Stimulated activated naive B cell treated with anti-CD40 and anti-IgM and Interleukin-4, amounts not matched to agents 10 μg/mL and 1 μg/mL and 100 μg/mL, for 72 hours (primary cell): ENCODE data around the gene ANKRD13A.
"Not testable (repeated sequence)": the region's sequence is repeated elsewhere in the genome, so short reads cannot be mapped to it uniquely, and the experiment has no call there.

Experiments
- ATAC-seq, 2 donors: fragments of 150-1000 bp; cut with Tn5 transposase; replicated peaks; 2 replicates each; pipeline ENCODE4 v1.10.0; 2021; ENCODE audit warnings: moderate library complexity in 1 of 2
- DNase-seq: peaks from one replicate; pipeline ENCODE4 v3.0.0; 2021
- H3K27ac Mint-ChIP-seq: one replicate; pipeline ENCODE4 v1.8.0; 2022; ENCODE audit warnings: mild to moderate bottlenecking, mixed read lengths
- H3K27me3 Mint-ChIP-seq, 2 donors: one replicate each; pipeline ENCODE4 v1.8.0; 2022; ENCODE audit warnings: mixed read lengths in 2 of 2
- H3K36me3 Mint-ChIP-seq, 2 donors: one replicate each; pipeline ENCODE4 v1.8.0; 2022; ENCODE audit warnings: mixed read lengths in 2 of 2, mild to moderate bottlenecking in 1 of 2
- H3K4me1 Mint-ChIP-seq, 2 donors: one replicate each; pipeline ENCODE4 v1.8.0; 2022; ENCODE audit warnings: mixed read lengths in 2 of 2, mild to moderate bottlenecking in 1 of 2
- H3K4me3 Mint-ChIP-seq, 2 donors: one replicate each; pipeline ENCODE4 v1.8.0; 2022; ENCODE audit warnings: mild to moderate bottlenecking in 2 of 2, mixed read lengths in 2 of 2, moderate library complexity in 1 of 2
- H3K9me3 Mint-ChIP-seq, 2 donors: one replicate each; pipeline ENCODE4 v1.8.0; 2022; ENCODE audit warnings: mixed read lengths in 2 of 2, mild to moderate bottlenecking in 1 of 2

ANKRD13A gene

DNA sequence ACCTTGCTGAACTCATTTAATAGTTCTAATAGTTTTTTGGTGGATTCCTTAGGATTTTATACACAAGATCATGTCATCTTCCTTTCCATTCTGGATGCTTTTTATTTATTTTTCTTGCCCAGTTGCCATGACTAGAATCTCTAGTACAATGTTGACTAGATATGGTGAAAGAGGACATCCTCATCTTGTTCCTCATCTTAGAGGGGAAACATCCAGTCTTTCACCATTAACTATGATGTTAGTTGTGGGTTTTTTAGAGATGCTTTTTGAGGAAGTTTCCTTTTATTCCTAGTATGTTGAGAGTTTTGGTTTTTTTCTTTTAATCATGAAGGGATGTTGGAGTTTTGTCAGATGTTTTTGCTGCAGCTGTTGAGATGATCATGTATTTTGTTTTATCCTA, 8.7 kb downstream of the ANKRD13A start:
- Mint-ChIP-seq H3K27ac (peak overlapping the region; percentile 76), H3K4me3 (peak overlapping the region; percentile 26 to 56), H3K36me3 (peaks cover 37 to 57% of the 10 kb centered on the region in 2 donors), H3K4me1 (peaks cover 45 to 92% of the 10 kb centered on the region in 2 donors), H3K9me3 (peaks cover 4 to 8% of the 10 kb centered on the region in 2 donors), H3K27me3 (no peaks in the 10 kb centered on the region)
- ATAC-seq (no peak), DNase-seq (no peak)

DNA sequence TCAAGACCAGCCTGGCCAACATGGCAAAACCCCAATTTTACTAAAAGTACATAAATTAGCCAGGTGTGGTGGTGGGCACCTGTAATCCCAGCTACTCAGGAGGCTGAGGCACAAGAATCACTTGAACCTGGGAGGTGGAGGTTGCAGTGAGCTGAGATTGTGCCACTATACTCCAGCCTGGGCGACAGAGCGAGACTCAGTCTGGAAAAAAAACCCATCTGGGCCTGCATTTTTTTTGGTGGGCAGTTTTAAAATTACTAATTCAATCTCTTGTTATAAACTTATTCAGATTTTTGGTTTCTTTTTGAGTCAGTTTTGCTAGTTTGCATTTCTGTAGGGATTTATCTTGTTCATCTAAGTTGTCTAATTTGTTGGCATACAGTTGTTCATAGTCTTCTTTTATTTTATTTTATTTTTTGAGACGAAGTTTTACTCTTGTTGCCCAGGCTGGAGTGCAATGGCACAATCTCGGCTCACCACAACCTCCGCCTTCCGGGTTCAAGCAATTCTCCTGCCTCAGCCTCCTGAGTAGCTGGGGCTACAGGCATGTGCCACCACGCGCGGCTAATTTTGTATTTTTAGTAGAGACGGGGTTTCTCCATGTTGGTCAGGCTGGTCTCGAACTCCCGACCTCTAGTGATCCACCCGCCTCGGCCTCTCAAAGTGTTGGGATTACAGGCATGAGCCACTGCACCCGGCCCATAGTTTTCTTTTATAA, 9.6 kb downstream of the ANKRD13A start:
- peak overlapping the region; percentile 55 to 62 for H3K4me3 Mint-ChIP-seq
- ATAC-seq, H3K27me3 Mint-ChIP-seq, DNase-seq, H3K9me3 Mint-ChIP-seq: not testable (repeated sequence)
- H3K27ac Mint-ChIP-seq: peak overlapping the region; percentile 76
- H3K36me3 Mint-ChIP-seq: peaks cover 33 to 56% of the 10 kb centered on the region in 2 donors
- peaks cover 40 to 88% of the 10 kb centered on the region in 2 donors for H3K4me1 Mint-ChIP-seq

DNA sequence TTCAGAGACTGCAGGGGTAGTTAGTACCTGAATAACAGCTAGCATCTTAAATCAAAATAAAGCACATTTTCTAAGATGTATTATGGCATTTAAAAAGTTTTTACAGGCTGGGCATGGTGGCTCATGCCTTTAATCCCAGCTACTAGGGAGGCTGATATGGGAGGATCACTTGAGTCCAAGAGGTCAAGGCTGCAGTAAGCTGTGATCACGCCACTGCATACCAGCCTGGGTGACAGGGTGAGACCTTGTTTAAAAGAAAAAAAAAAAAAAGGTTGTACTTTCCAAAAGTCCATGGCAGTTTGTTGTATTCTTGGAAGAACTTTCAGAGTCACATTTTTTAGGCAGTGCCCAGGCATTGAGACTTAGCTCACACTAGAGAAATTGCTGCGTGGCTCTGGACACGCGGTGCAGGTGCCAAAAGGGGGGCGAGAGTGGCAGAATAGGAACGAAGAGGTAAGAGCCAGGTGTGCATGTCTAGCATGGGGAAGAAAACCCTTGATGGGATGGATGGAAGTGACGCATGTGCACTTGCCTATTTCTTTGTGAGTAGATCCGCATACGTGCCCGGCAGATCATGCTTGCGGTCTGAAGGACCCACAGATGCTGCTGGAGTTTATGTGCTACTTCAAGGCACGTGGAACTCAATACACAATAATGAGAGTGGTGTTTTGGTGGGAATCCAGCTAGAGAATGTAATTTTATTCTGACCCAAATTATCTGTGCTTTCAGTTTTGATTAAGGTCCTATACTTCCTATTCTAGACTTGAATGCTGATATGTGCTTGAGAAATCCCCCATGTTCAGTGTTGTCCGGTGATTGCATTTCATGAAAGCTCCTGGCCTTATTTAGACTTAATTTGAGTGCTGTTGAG, 11.9 kb downstream of the ANKRD13A start:
- H3K9me3 Mint-ChIP-seq: peaks cover 4 to 8% of the 10 kb centered on the region in 2 donors
- peaks cover 40 to 62% of the 10 kb centered on the region in 2 donors for H3K36me3 Mint-ChIP-seq
- peak overlapping the region; percentile 97 for H3K27ac Mint-ChIP-seq
- peak overlapping the region; percentile 59 to 75 for H3K4me3 Mint-ChIP-seq
- H3K4me1 Mint-ChIP-seq: peaks cover 41 to 80% of the 10 kb centered on the region in 2 donors
- no peaks in the 10 kb centered on the region for H3K27me3 Mint-ChIP-seq
- DNase-seq (no peak), ATAC-seq (peak; percentile 60 to 64)

DNA sequence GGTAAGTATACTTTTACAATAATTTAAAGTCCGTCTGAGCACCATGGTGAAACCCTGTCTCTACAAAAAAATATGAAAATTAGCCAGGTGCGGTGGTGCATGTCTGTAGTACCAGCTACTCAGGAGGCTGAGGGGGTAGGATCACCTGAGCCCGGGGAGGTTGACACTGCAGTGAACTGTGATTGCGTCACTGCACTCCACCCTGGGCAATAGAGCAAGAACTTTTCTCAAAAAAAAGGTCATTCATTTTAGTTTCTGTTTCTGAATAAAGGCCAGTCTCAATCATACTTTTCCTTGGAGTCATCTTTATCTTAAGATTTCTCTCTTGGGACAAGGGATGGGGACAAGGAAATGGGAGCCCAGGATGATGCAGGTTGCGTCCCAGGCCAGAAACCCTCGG, 12.9 kb downstream of the ANKRD13A start:
- Mint-ChIP-seq H3K9me3 (peaks cover 4 to 8% of the 10 kb centered on the region in 2 donors), H3K27ac (peak overlapping the region; percentile 97), H3K4me1 (peaks cover 39 to 69% of the 10 kb centered on the region in 2 donors), H3K4me3 (peak overlapping the region; percentile 59 to 75), H3K27me3 (no peaks in the 10 kb centered on the region), H3K36me3 (peaks cover 37 to 54% of the 10 kb centered on the region in 2 donors)
- DNase-seq (peak; percentile 79), ATAC-seq (peak; percentile 94 to 96)

DNA sequence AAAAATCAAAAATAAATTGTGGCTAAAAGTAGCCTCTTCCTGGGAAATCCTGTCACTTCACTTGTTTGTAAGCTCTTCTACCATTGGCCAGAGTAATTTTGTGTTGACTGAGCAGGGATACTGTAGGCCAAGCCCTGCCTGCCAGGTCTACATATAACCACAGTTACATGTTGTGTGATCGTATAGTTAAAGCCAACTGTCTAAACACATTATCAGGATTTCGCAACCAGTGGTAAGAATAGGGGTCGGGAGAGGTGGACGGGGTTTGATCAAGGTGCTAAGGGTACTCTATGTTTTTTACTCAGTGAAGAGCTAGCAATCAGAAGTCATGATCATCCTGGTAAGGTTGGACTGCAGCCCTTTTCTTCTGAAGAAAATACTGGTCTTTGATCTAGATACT, 13.4 kb downstream of the ANKRD13A start:
- no peak for ATAC-seq

DNA sequence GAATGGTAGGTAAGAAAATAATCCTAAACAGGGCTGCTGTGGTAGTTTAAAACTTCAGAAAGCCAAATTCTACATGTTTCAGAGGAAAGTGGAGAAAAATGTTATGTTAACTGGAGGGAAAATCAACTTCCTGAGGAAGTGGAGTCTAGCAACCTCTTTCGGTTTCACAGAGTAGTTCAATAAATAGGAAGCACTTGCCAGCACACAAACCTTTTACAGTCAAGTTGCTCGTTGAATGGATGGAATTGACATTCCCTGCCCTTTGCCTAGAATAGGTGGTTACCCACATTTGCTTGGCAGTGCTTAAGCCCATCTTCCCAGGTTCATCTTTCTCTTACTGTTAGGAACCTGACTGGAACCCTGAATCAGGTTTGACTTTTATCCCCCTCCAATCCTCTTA, 15.9 kb downstream of the ANKRD13A start:
- H3K9me3 Mint-ChIP-seq: no peaks in the 10 kb centered on the region
- H3K4me3 Mint-ChIP-seq: peak overlapping the region in 1 of 2 donors; percentile 68
- DNase-seq (no peak), ATAC-seq (peak in 1 of 2 donors; percentile 32)
- H3K27me3 Mint-ChIP-seq: no peaks in the 10 kb centered on the region
- peaks cover 30 to 47% of the 10 kb centered on the region in 2 donors for H3K4me1 Mint-ChIP-seq
- peak overlapping the region; percentile 79 for H3K27ac Mint-ChIP-seq
- peaks cover 43 to 56% of the 10 kb centered on the region in 2 donors for H3K36me3 Mint-ChIP-seq

More for the DNA sequence above, 13.4 kb downstream of the ANKRD13A start:
- DNase-seq: no peak
- peaks cover 38 to 51% of the 10 kb centered on the region in 2 donors for H3K36me3 Mint-ChIP-seq
- H3K4me3 Mint-ChIP-seq: peak overlapping the region; percentile 59 to 75
- H3K4me1 Mint-ChIP-seq: peaks cover 39 to 68% of the 10 kb centered on the region in 2 donors
- peak overlapping the region; percentile 97 for H3K27ac Mint-ChIP-seq
- H3K27me3 Mint-ChIP-seq: no peaks in the 10 kb centered on the region
- H3K9me3 Mint-ChIP-seq: peaks cover 4 to 8% of the 10 kb centered on the region in 2 donors

DNA sequence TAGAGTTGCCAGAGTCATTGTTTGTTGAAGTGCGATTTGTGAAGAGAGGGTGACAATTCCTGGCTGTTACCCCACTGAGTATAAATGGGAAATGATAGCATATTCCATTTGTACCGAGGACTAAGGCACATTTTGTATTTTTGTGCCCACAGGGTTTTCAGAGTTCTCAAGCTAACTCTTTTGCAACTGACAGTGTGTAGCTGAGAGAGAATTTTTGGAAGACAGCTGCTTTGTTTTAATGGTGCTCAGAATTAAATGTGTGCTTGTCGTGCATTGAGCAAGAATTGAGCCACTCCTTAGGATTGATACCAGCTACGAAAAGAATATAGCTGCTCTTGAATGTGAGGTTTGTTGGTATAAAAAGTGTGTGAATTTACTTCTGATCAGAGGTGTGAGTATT, 21.7 kb downstream of the ANKRD13A start:
- DNase-seq (no peak), ATAC-seq (no peak)
- Mint-ChIP-seq H3K27me3 (no peaks in the 10 kb centered on the region), H3K27ac (no peak overlapping the region), H3K4me3 (no peak overlapping the region), H3K36me3 (peaks cover 53 to 56% of the 10 kb centered on the region in 2 donors), H3K4me1 (peaks cover 10% of the 10 kb centered on the region in 2 donors), H3K9me3 (no peaks in the 10 kb centered on the region)

DNA sequence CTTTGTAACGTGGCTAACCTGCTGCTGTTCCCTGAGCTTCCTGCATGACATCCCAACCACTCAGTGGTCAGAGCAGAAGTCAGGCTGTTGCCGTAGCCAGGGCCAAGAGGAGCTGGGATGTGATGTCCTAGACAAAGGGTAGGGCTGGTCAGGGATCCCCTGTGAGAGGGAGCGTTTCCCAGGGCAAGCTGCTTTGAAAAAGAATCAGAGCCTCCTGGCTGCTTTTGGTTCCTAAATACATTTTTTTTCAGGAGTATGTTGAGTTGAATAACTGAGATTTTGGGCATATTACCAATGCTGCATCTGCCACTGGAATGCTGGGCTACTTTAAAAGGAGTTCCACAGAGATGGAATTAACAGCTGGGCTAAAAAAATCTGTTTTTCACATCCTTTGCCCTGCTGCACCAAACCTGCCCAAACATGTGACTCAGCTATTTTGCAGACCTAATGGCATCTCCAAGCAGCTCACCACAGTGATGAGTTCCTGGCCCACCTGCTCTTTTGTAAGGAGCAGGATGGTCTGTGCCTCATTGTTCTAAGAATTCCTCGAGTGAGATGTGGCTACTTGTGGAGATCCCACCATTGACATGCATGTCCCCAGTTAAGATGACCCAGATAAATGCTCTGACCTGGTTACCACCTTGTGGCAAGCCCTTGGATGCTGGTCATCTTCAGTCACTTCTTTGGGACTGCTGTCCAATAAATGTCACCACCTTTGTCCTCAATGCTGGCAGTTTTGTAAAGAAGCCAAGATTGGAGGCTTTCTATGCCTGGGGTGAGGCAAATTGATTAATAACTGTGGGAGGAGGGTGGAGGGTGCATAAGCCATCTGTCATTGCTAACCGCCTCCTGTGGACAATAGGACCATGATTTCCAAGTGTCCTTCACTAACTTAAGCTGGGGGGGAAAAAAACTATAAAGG, 24.1 kb downstream of the ANKRD13A start:
- no peak overlapping the region for H3K4me3 Mint-ChIP-seq
- H3K9me3 Mint-ChIP-seq: no peaks in the 10 kb centered on the region
- DNase-seq (no peak), ATAC-seq (no peak)
- no peaks in the 10 kb centered on the region for H3K27me3 Mint-ChIP-seq
- H3K36me3 Mint-ChIP-seq: peaks cover 46 to 66% of the 10 kb centered on the region in 2 donors
- H3K4me1 Mint-ChIP-seq: peaks cover 10% of the 10 kb centered on the region in 2 donors
- peak overlapping the region; percentile 79 for H3K27ac Mint-ChIP-seq

DNA sequence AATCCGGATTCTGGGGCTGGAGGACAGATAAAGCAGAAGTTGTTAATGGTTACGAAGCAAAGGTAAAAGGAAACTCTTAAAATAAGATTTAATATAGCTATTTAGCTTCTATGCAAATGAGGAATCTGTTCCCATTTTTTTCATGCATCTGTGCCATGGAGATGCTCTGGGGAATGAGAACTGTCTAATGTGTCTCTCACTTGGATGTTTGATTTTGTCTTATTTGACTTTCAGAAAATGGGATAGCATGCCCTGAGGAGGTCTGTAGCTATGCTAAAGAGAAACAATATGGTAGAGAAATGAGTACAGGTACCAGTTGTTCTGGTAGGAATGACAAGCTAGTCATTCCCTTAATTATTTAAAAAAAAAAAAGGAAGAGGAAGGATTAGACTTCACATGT, 24.8 kb downstream of the ANKRD13A start:
- peaks cover 44 to 60% of the 10 kb centered on the region in 2 donors for H3K36me3 Mint-ChIP-seq
- H3K4me1 Mint-ChIP-seq: peaks cover 10% of the 10 kb centered on the region in 2 donors
- peak overlapping the region; percentile 79 for H3K27ac Mint-ChIP-seq
- ATAC-seq (no peak), DNase-seq (no peak)
- H3K27me3 Mint-ChIP-seq: no peaks in the 10 kb centered on the region
- H3K9me3 Mint-ChIP-seq: no peaks in the 10 kb centered on the region
- no peak overlapping the region for H3K4me3 Mint-ChIP-seq

DNA sequence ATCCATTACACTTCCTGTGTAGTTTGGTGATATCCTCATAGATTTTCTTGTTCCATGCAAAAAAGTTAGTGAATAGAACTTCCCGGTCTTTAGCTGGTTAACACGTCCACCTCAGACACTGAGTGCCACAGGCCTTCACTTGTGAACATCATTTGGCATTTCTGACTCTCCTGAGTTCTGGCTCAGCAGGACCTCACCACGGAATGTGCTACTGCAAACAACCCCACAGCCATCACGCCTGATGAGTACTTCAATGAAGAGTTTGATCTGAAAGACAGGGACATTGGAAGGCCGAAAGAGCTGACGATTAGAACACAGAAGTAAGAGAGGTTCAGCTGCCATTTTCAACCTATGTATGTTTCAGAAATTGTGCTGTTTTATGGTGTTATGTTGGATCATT, 29.1 kb downstream of the ANKRD13A start:
- peaks cover 28 to 52% of the 10 kb centered on the region in 2 donors for H3K36me3 Mint-ChIP-seq
- no peaks in the 10 kb centered on the region for H3K27me3 Mint-ChIP-seq
- H3K9me3 Mint-ChIP-seq: no peaks in the 10 kb centered on the region
- no peak overlapping the region for H3K27ac Mint-ChIP-seq
- DNase-seq: no peak
- H3K4me1 Mint-ChIP-seq: peaks cover 0 to 6% of the 10 kb centered on the region in 2 donors
- no peak for ATAC-seq
- H3K4me3 Mint-ChIP-seq: no peak overlapping the region

DNA sequence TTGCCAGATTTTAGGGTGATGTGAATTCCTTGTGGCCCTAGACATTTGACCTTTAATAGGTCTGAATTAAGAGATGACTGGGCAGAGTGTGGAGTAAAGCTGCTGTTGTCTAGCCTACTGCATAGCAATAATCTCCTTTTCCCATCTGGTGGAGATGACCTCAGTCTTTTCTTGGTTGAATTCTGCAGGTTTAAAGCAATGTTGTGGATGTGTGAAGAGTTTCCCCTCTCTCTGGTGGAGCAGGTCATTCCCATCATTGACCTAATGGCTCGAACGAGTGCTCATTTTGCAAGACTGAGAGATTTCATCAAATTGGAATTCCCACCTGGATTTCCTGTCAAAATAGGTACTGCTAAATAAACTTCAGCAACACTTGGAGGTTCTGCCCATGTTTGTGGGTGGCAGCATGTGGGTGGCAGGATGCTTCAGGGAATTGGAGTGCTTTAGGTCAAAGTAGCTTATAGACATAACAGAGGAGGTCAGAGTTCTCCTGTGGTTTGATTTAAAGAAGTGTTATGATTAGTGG, 30.1 kb downstream of the ANKRD13A start:
- H3K27ac Mint-ChIP-seq: peak overlapping the region; percentile 22
- ATAC-seq: no peak
- no peaks in the 10 kb centered on the region for H3K9me3 Mint-ChIP-seq
- H3K27me3 Mint-ChIP-seq: no peaks in the 10 kb centered on the region
- H3K4me1 Mint-ChIP-seq: no peaks in the 10 kb centered on the region
- H3K36me3 Mint-ChIP-seq: peaks cover 27 to 52% of the 10 kb centered on the region in 2 donors
- DNase-seq: no peak
- H3K4me3 Mint-ChIP-seq: no peak overlapping the region

DNA sequence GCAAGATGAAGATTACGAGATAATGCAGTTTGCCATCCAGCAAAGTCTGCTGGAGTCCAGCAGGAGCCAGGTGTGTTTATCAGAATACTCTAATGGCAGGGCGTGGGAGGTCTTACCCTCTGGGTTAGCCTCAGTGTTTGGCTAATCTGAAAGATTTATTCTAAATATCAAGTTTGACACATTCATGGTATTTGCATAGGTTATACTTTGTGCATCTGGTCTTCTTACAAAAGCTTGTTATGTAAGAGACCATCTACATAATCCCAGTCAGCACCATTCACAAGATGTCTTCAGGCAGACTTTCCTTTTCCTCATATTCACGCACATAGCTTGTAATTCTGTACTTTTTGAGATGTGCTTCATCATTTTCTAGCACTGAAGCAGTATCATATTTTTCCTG, 34.7 kb downstream of the ANKRD13A start:
- no peak for DNase-seq
- Mint-ChIP-seq H3K4me3 (no peak overlapping the region), H3K36me3 (peaks cover 48 to 58% of the 10 kb centered on the region in 2 donors), H3K27me3 (no peaks in the 10 kb centered on the region), H3K9me3 (no peaks in the 10 kb centered on the region), H3K27ac (no peak overlapping the region), H3K4me1 (peaks cover 8 to 15% of the 10 kb centered on the region in 2 donors)
- ATAC-seq: no peak

DNA sequence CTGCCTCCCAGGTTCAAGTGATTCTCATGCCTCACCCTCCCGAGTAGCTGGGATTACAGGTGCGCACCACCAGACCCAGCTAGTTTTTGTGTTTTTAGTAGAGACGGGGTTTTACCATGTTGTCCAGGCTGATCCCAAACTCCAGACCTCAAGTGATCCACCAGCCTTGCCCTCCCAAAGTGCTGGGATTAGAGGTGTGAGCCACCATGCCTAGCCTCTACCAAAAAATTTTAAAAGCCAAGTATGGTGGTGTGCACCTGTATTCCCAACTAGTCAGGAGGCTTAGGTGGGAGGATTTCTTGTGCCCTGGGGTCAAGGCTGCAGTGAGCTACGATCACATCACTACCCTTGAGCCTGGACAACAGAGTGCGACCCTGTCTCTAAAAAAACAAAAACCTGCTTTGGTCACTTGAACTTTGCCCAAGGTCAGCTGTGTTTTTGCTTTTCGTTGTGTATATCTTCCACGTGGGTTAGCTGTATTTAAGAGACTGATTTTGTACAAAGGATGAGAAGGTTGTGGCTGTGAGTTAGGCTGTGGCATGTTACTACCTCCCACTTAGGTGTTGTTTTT, 36.4 kb downstream of the ANKRD13A start:
- DNase-seq (no peak), ATAC-seq (no peak)
- Mint-ChIP-seq H3K9me3 (no peaks in the 10 kb centered on the region), H3K4me3 (no peak overlapping the region), H3K4me1 (peaks cover 18 to 32% of the 10 kb centered on the region in 2 donors), H3K27ac (peak overlapping the region; percentile 69), H3K27me3 (no peaks in the 10 kb centered on the region), H3K36me3 (peaks cover 56 to 60% of the 10 kb centered on the region in 2 donors)
